ENCODE measurements around the gene ENTPD5.
A peak's percentile ranks its signal among the peaks of the same experiment; 100 is the strongest.

The ENTPD5 gene

DNA sequence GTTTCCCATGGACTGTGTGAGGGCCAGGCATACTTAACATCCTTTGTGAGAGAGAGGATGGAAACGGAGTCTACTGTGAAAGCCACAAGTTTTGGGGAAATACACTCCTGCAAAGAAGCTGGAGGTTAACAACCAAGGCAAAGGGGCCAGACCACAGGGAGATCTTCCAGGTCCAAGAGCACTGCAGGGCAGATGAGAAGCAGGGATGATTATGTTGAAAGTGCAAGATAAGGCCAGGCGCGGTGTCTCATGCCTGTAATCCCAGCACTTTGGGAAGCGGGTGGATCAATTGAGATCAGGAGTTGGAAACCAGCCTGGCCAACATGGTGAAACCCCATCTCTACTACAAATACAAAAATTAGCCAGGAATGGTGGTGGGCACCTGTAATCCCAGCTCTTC, 53.9 kb downstream of the ENTPD5 start:
- no peak for TF ChIP-seq CTCF (IDR thresholded peaks at IDR 0.05; ENCODE audit: insufficient read depth, low read depth, low read length, missing control alignments)
- no peak overlapping the region for H3K4me3 ChIP-seq (ENCODE audit: low read depth, low read length)
- no peak for DNase-seq (ENCODE audit: low read depth)

DNA sequence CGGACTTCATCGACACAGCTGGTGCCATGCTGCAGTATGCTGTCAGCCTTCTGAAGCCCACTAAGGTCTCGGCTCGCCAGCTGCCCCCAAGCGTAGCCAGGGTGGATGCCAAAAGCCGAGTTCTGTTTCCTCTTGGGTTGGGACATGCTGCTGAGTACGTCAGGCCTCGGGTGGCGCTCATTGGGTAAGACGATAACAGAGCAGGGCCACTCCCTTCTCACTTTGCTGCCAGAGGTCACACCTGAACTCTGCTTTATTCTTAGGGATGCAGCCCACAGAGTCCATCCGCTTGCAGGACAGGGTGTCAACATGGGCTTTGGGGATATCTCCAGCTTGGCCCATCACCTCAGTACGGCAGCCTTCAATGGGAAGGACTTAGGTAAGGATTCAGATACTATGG, 57.9 kb downstream of the ENTPD5 start:
- no peak for TF ChIP-seq CTCF (IDR thresholded peaks at IDR 0.05; ENCODE audit: insufficient read depth, low read depth, low read length, missing control alignments)
- no peak overlapping the region for H3K4me3 ChIP-seq (ENCODE audit: low read depth, low read length)
- no peak for DNase-seq (ENCODE audit: low read depth)

- TF ChIP-seq CTCF (IDR thresholded peaks at IDR 0.05; ENCODE audit: insufficient read depth, low read depth, low read length, missing control alignments) = no peak
- H3K4me3 ChIP-seq (ENCODE audit: low read depth, low read length) = no peak overlapping the region
- no peak for DNase-seq (ENCODE audit: low read depth)
These were observed 60.5 kb downstream of the ENTPD5 start for GRCh38 chr14:73958591-73958990.

DNA sequence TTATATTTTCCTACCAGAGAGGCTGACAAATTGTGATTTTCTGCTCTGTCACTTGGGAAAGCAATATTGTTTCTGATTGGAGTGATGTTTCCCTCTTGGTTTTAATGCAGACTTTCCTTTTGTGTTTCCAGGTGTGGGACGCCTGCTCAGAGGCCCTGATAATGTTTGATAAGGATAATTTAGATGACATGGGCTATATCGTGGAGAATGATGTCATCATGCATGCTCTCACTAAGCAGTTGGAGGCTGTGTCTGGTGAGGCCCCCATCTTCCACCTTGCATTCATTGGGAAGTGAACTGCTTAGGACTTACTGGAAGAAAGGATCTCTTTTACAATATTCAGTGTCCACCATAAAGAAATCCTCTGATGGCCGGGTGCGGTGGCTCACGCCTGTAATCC, 63.4 kb downstream of the ENTPD5 start:
- DNase-seq (ENCODE audit: low read depth) = no peak
- H3K4me3 ChIP-seq (ENCODE audit: low read depth, low read length) = no peak overlapping the region
- TF ChIP-seq CTCF (IDR thresholded peaks at IDR 0.05; ENCODE audit: insufficient read depth, low read depth, low read length, missing control alignments) = no peak

- no peak for TF ChIP-seq CTCF (IDR thresholded peaks at IDR 0.05; ENCODE audit: insufficient read depth, low read depth, low read length, missing control alignments)
- no peak overlapping the region for H3K4me3 ChIP-seq (ENCODE audit: low read depth, low read length)
- DNase-seq (ENCODE audit: low read depth) = no peak
These were observed 65.4 kb downstream of the ENTPD5 start for GRCh38 chr14:73953731-73954130.

DNA sequence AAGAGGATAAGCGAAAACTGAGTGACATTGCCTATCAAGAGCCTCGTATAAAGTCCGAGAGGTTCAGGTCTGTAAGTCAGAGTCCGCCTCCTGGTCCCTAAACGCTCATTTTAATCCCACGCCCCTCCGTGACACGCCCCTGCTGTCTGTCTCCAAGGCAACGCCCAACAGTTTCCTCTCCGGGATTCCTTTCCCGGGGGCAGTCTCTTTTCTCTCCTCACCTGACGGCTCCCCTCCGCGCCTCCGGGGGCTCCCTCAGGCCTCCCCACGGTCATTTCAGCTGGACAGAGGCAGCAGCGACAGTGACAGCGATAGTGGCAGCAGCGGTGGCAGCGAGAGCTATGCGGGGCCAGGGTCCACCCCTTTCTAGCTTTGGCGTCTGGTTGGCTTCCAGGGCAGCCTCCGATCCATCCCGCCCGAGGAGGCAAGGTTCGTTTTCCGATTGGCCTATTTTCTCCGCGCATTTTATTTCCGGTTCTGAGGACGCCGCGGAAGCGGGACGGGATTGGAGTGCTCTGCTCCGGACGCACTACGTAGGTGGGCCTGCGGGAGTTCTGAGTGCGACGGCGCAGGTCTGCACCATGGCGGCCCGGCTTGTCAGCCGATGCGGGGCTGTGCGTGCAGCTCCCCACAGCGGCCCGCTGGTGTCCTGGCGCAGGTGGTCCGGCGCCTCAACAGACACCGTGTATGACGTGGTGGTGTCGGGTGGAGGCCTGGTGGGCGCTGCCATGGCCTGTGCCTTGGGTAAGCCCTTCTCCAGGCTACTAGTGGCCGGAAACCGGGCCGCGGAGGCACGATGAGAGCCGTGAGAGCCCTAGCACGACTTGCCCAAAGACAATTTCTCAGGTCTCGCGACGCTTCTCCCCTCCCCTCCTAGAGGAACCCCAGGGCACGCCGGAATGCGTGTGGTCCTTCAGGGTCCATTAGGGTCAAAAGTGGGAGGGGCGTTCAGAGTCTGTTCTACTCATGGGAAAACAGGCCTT, 69.0 kb downstream of the ENTPD5 start, which contains the start of the genes COQ6 and FAM161B:
TSS of gene COQ6 (plus strand) at position 551 of the 983 bp plus-strand sequence. CDS start at position 582, 31 bp downstream.
TSS of gene FAM161B (minus strand) at position 343 of the 983 bp plus-strand sequence. CDS start at position 275, 68 bp downstream.
- TF ChIP-seq CTCF (IDR thresholded peaks at IDR 0.05; ENCODE audit: insufficient read depth, low read depth, low read length, missing control alignments) = peak; percentile 27
- H3K4me3 ChIP-seq (ENCODE audit: low read depth, low read length) = peak within 1 kb of the TSS; percentile 86
- peak; percentile 97 for DNase-seq (ENCODE audit: low read depth)

All from GM12865 (cell line).